BLaER1 treated with 17β-estradiol and CSF1 and Interleukin-3, amounts not matched to agents 10 nM and 100 nM (cell line): Measurements from ENCODE around the gene GRIK3.

Experiments used
- H3K27ac ChIP-seq, 11 experiments: shearing (Covaris generic); formaldehyde crosslinking; 2 replicates each; pipeline ENCODE4 v1.8.1; 2022
- H3K27me3 ChIP-seq, 11 experiments: shearing (Covaris generic); formaldehyde crosslinking; 2 replicates each; pipeline ENCODE4 v1.8.1; 2022
- H3K36me3 ChIP-seq, 11 experiments: shearing (Covaris generic); formaldehyde crosslinking; 2 replicates each; pipeline ENCODE4 v1.8.1; 2022
- H3K4me1 ChIP-seq, 10 experiments: shearing (Covaris generic); formaldehyde crosslinking; 2 replicates each; pipeline ENCODE4 v1.8.1; 2022
- H3K4me2 ChIP-seq, 11 experiments: shearing (Covaris generic); formaldehyde crosslinking; 2 replicates each; pipeline ENCODE4 v1.8.1; 2022
- H3K4me3 ChIP-seq, 10 experiments: shearing (Covaris generic); formaldehyde crosslinking; 2 replicates each; pipeline ENCODE4 v1.8.1; 2022
- H3K9ac ChIP-seq, 11 experiments: shearing (Covaris generic); formaldehyde crosslinking; 2 replicates each; pipeline ENCODE4 v1.8.1; 2022
- H3K9me3 ChIP-seq, 11 experiments: shearing (Covaris generic); formaldehyde crosslinking; replicated peaks in 1 of 11; 2 replicates each; pipeline ENCODE4 v1.8.1; 2022
- H4K20me1 ChIP-seq, 11 experiments: shearing (Covaris generic); formaldehyde crosslinking; 2 replicates each; pipeline ENCODE4 v1.8.1; 2022
- Cebpa-rat ChIP-seq, 11 experiments: shearing (Covaris generic); IDR thresholded peaks; 2 replicates each; pipeline ENCODE4 v1.8.1; 2022

GRIK3 gene

GRCh38 chr1:36752891-36753361, 281.4 kb downstream of the GRIK3 start:
- Histone ChIP-seq H4K20me1 (no peaks in the 10 kb centered on the region), H3K27me3 (no peaks in the 10 kb centered on the region), H3K27ac (peak overlapping the region in 9 of 11 experiments; percentile 21 to 71 (median 59); a peak in 16 of 22 replicates), H3K4me1 (peaks cover 18 to 53% (median 40%) of the 10 kb centered on the region in 10 experiments), H3K4me3 (peak overlapping the region in 2 of 10 experiments; percentile 8 to 31; a peak in 3 of 20 replicates), H3K9ac (peak overlapping the region in 8 of 11 experiments; percentile 21 to 63 (median 30); a peak in 13 of 22 replicates), H3K4me2 (peak overlapping the region; percentile 56 to 94 (median 87)), H3K9me3 (no peaks in the 10 kb centered on the region), H3K36me3 (no peaks in the 10 kb centered on the region)
- TF ChIP-seq Cebpa-rat (IDR thresholded peaks at IDR 0.05) = no peak

- H3K4me2 ChIP-seq = peak overlapping the region; percentile 56 to 94 (median 87)
- no peaks in the 10 kb centered on the region for H3K36me3 ChIP-seq
- H4K20me1 ChIP-seq = no peaks in the 10 kb centered on the region
- TF ChIP-seq Cebpa-rat (IDR thresholded peaks at IDR 0.05) = no peak
- H3K9me3 ChIP-seq = no peaks in the 10 kb centered on the region
- no peaks in the 10 kb centered on the region for H3K27me3 ChIP-seq
- peak overlapping the region in 2 of 10 experiments; percentile 8 to 31; a peak in 2 of 20 replicates for H3K4me3 ChIP-seq
- peak overlapping the region in 5 of 11 experiments; percentile 21 to 71 (median 63); a peak in 7 of 22 replicates for H3K27ac ChIP-seq
- H3K9ac ChIP-seq = peak overlapping the region in 9 of 11 experiments; percentile 11 to 60 (median 29); a peak in 8 of 22 replicates
- H3K4me1 ChIP-seq = peaks cover 18 to 52% (median 40%) of the 10 kb centered on the region in 10 experiments
These were observed 281.9 kb downstream of the GRIK3 start for GRCh38 chr1:36752431-36752830.

GRCh38 chr1:36751525-36751924, 282.8 kb downstream of the GRIK3 start:
- no peak for TF ChIP-seq Cebpa-rat (IDR thresholded peaks at IDR 0.05)
- Histone ChIP-seq H3K9ac (no peak overlapping the region), H3K27me3 (no peaks in the 10 kb centered on the region), H3K4me1 (peaks cover 18 to 43% (median 36%) of the 10 kb centered on the region in 10 experiments), H4K20me1 (no peaks in the 10 kb centered on the region), H3K36me3 (no peaks in the 10 kb centered on the region), H3K9me3 (no peaks in the 10 kb centered on the region), H3K4me3 (no peak overlapping the region), H3K4me2 (peak overlapping the region in 9 of 11 experiments; percentile 79 to 94 (median 90); a peak in 16 of 22 replicates), H3K27ac (no peak overlapping the region)

- no peak overlapping the region for H3K9ac ChIP-seq
- no peaks in the 10 kb centered on the region for H3K36me3 ChIP-seq
- H3K27ac ChIP-seq = no peak overlapping the region
- H3K4me2 ChIP-seq = no peak overlapping the region
- no peaks in the 10 kb centered on the region for H4K20me1 ChIP-seq
- TF ChIP-seq Cebpa-rat (IDR thresholded peaks at IDR 0.05) = no peak
- H3K9me3 ChIP-seq = no peaks in the 10 kb centered on the region
- H3K27me3 ChIP-seq = no peaks in the 10 kb centered on the region
- peaks cover 17 to 32% (median 25%) of the 10 kb centered on the region in 10 experiments for H3K4me1 ChIP-seq
- no peak overlapping the region for H3K4me3 ChIP-seq
These were observed 285.8 kb downstream of the GRIK3 start for GRCh38 chr1:36748466-36748865.
